ENCODE data around the gene MX1. TPM values are rescaled to one million over a fixed set of nuclear protein-coding genes. Genes with fewer than 3 reads are reported as not detected.

Gene MX1
- total and polyA plus RNA-seq, 2 of the 13 experiments (the other 11 are each of a cell fraction or from before 2014, with no cell fraction given), result 2.6 to 5.8 TPM

GRCh38 chr21:41419921-41420862, 5.8 kb upstream of the MX1 start (continued):
- TF ChIP-seq ZBTB39 (CRISPR knock-in tag; IDR thresholded peaks at IDR 0.05) (no peak), ZFAT (CRISPR knock-in tag; conservative IDR thresholded peaks at IDR 0.05) (no peak), UBTF (CRISPR knock-in tag; IDR thresholded peaks at IDR 0.05) (peak; percentile 73), PHB2 (IDR thresholded peaks at IDR 0.05; ENCODE audit: partially characterized antibody) (no peak), CREB3 (CRISPR knock-in tag; IDR thresholded peaks at IDR 0.05) (no peak), ZNF17 (CRISPR knock-in tag; IDR thresholded peaks at IDR 0.05) (no peak), ZNF281 (CRISPR knock-in tag; IDR thresholded peaks at IDR 0.05; ENCODE audit: borderline replicate concordance) (peak; percentile 77; the same call in 1 of the 2 replicates), ELF1 (CRISPR knock-in tag; IDR thresholded peaks at IDR 0.05) (no peak), CTCF (CRISPR knock-in tag; IDR thresholded peaks at IDR 0.05) (no peak), GRHL1 (CRISPR knock-in tag; conservative IDR thresholded peaks at IDR 0.05) (no peak), ZNF275 (CRISPR knock-in tag; IDR thresholded peaks at IDR 0.05; ENCODE audit: borderline replicate concordance) (no peak), FOXK2 (IDR thresholded peaks at IDR 0.05) (no peak), NR0B2 (CRISPR knock-in tag; IDR thresholded peaks at IDR 0.05) (no peak)

Measured in HepG2 (cell line).